CD14-positive monocyte (primary cell): ENCODE results near the gene TTC28. TPM values are rescaled to one million over a fixed set of nuclear protein-coding genes. Genes with fewer than 3 reads are reported as not detected.

ENCODE experiments used
- DNase-seq, 3 donors: peaks; one replicate each; pipeline ENCODE4 v3.0.0-alpha.2; 2011 to 2022
- H2AFZ ChIP-seq: 2 replicates; pipeline ENCODE4 v1.6.0; 2012; ENCODE audit warnings: mild to moderate bottlenecking, low read depth, low read length, inconsistent platforms; ENCODE audit not compliant: insufficient read depth, poor library complexity, severe bottlenecking
- H3K27ac ChIP-seq, 2 donors: 1 replicate in 1 of 2; 2 replicates in 1 of 2; pipeline ENCODE4 v1.5.1; 2012 to 2013; ENCODE audit warnings: low read length in 2 of 2, control low read depth in 1 of 2, inconsistent platforms in 1 of 2, low read depth in 1 of 2, mild to moderate bottlenecking in 1 of 2
- H3K27me3 ChIP-seq, 2 donors: one replicate each; pipeline versions ENCODE4 v1.6.0 to v1.6.1; 2011 to 2013; ENCODE audit warnings: low read length in 2 of 2; ENCODE audit not compliant: control insufficient read depth in 2 of 2, insufficient read depth in 2 of 2
- H3K36me3 ChIP-seq, 2 donors: replicated peaks in 1 of 2; 1 replicate in 1 of 2; 2 replicates in 1 of 2; pipeline versions ENCODE4 v1.5.1 to v1.6.1; 2012 to 2013; ENCODE audit warnings: low read length in 2 of 2, control low read depth in 1 of 2, inconsistent platforms in 1 of 2, mild to moderate bottlenecking in 1 of 2; ENCODE audit not compliant: insufficient read depth in 2 of 2, control insufficient read depth in 1 of 2
- H3K4me1 ChIP-seq, 2 donors: 1 replicate in 1 of 2; 2 replicates in 1 of 2; pipeline versions ENCODE4 v1.5.1 to v1.6.1; 2012 to 2013; ENCODE audit warnings: low read length in 2 of 2, control low read depth in 1 of 2, inconsistent platforms in 1 of 2, mild to moderate bottlenecking in 1 of 2, moderate library complexity in 1 of 2; ENCODE audit not compliant: insufficient read depth in 2 of 2, control insufficient read depth in 1 of 2
- H3K4me2 ChIP-seq: replicated peaks from 2 replicates; pipeline ENCODE3; 2012; ENCODE audit warnings: low read length, moderate library complexity, mild to moderate bottlenecking; ENCODE audit not compliant: poor library complexity, severe bottlenecking; ENCODE audit errors: extremely low read depth
- H3K4me3 ChIP-seq, 3 experiments: fragments of 200-600 bp in 1 of 3; sonication (generic) in 1 of 3; replicated peaks in 1 of 3; 1 replicate in 2 of 3; 2 replicates in 1 of 3; pipeline ENCODE4 v1.5.1; 2011 to 2013; ENCODE audit warnings: low read length in 3 of 3, mild to moderate bottlenecking in 3 of 3, control low read depth in 2 of 3, low read depth in 2 of 3, inconsistent platforms in 1 of 3, moderate library complexity in 1 of 3
- H3K79me2 ChIP-seq: 2 replicates; pipeline ENCODE4 v1.6.0; 2012; ENCODE audit warnings: mild to moderate bottlenecking, control low read depth, inconsistent platforms, low read length, moderate library complexity; ENCODE audit not compliant: insufficient read depth
- H3K9ac ChIP-seq: 2 replicates; pipeline ENCODE4 v1.6.0; 2017; ENCODE audit warnings: low read length, mild to moderate bottlenecking; ENCODE audit not compliant: insufficient read depth, poor library complexity, severe bottlenecking
- H3K9me3 ChIP-seq, 2 donors: replicated peaks in 1 of 2; 1 replicate in 1 of 2; 2 replicates in 1 of 2; pipeline versions ENCODE4 v1.5.1 to v1.6.1; 2012 to 2013; ENCODE audit warnings: low read length in 2 of 2, control low read depth in 1 of 2; ENCODE audit not compliant: control insufficient read depth in 1 of 2, insufficient read depth in 1 of 2
- H4K20me1 ChIP-seq: 2 replicates; pipeline ENCODE4 v1.6.0; 2012; ENCODE audit warnings: mild to moderate bottlenecking, low read length, control low read depth, moderate library complexity; ENCODE audit not compliant: insufficient read depth
- H3K27ac Mint-ChIP-seq, 7 donors: one replicate each; pipeline ENCODE4 v1.8.0; 2020; ENCODE audit warnings: mild to moderate bottlenecking in 7 of 7, mixed read lengths in 7 of 7, moderate library complexity in 6 of 7, inconsistent platforms in 2 of 7
- H3K27me3 Mint-ChIP-seq, 3 donors: one replicate each; pipeline ENCODE4 v1.8.0; 2021 to 2022; ENCODE audit warnings: low read depth in 3 of 3, mild to moderate bottlenecking in 3 of 3, mixed read lengths in 3 of 3, moderate library complexity in 3 of 3, inconsistent platforms in 1 of 3
- H3K36me3 Mint-ChIP-seq, 2 donors: one replicate each; pipeline ENCODE4 v1.8.0; 2020; ENCODE audit warnings: mixed read lengths in 2 of 2, inconsistent platforms in 1 of 2, mild to moderate bottlenecking in 1 of 2
- H3K4me1 Mint-ChIP-seq: one replicate; pipeline ENCODE4 v1.8.0; 2020; ENCODE audit warnings: mild to moderate bottlenecking, mixed read lengths
- H3K4me3 Mint-ChIP-seq, 2 donors: one replicate each; pipeline ENCODE4 v1.8.0; 2020; ENCODE audit warnings: mild to moderate bottlenecking in 2 of 2, mixed read lengths in 2 of 2, moderate library complexity in 1 of 2
- H3K9me3 Mint-ChIP-seq, 7 donors: one replicate each; pipeline ENCODE4 v1.8.0; 2020 to 2022; ENCODE audit warnings: mixed read lengths in 7 of 7, mild to moderate bottlenecking in 6 of 7, moderate library complexity in 6 of 7, inconsistent platforms in 2 of 7
- CTCF ChIP-seq: fragments of 200-600 bp; IDR thresholded peaks from one replicate; pipeline ENCODE4 v1.8.0; 2022; ENCODE audit warnings: antibody characterized with exemption, mild to moderate bottlenecking
- WGBS: methylation state at CpG from one replicate; pipeline ENCODE4 v1.1.5; 2013; ENCODE audit warnings: missing lambda C conversion rate; ENCODE audit not compliant: insufficient coverage; 5-methylcytosine and 5-hydroxymethylcytosine counted together
- intact Hi-C, 2 donors: fragments of 100-400 bp; cut with micrococcal nuclease; formaldehyde crosslinking; loops; one replicate each; pipeline versions ENCODE4 v1.15.0 to v1.15.1; 2023
- polyA plus RNA-seq, 3 donors: library from polyadenylated mRNA; depleted of rRNA in 1 of 3; unstranded in 2 of 3; stranded (reverse) in 1 of 3; fragments of 300-500 nt in 2 of 3; fragments of >200 nt in 1 of 3; fragmentation: Illumina TruSeq in 2 of 3; gene quantifications; 1 replicate in 2 of 3; 2 replicates in 1 of 3; pipeline ENCODE4 v1.2.3, GENCODE V29; 2012 to 2021

The TTC28 gene
- polyA plus RNA-seq, 3 donors = 0.24 to 0.61 TPM; not detected in 1

GRCh38 chr22:27948569-27948968 lies 731.1 kb downstream of the TTC28 start:
- TF ChIP-seq CTCF = no peak
- Histone ChIP-seq H2AFZ (no peak overlapping the region), H3K4me3 (no peak overlapping the region), H3K79me2 (no peaks in the 10 kb centered on the region), H3K27me3 (no peaks in the 10 kb centered on the region), H3K4me2 (no peak overlapping the region), H3K27ac (no peak overlapping the region), H3K36me3 (no peaks in the 10 kb centered on the region), H3K9ac (no peak overlapping the region), H3K9me3 (no peaks in the 10 kb centered on the region), H4K20me1 (no peaks in the 10 kb centered on the region), H3K4me1 (peaks cover 7 to 11% of the 10 kb centered on the region in 2 donors)
- Mint-ChIP-seq H3K27ac (no peak overlapping the region), H3K36me3 (no peaks in the 10 kb centered on the region), H3K9me3 (no peaks in the 10 kb centered on the region), H3K4me1 (peaks cover 13% of the 10 kb centered on the region), H3K4me3 (no peak overlapping the region), H3K27me3 (no peaks in the 10 kb centered on the region)
- intact Hi-C loops = no loop called here
- 100% methylated on average over 1 of the region's 2 CpGs for WGBS
- no peak for DNase-seq

- Mint-ChIP-seq H3K9me3 (no peaks in the 10 kb centered on the region), H3K27me3 (no peaks in the 10 kb centered on the region), H3K36me3 (no peaks in the 10 kb centered on the region), H3K4me3 (no peak overlapping the region), H3K4me1 (peaks cover 7% of the 10 kb centered on the region), H3K27ac (no peak overlapping the region)
- Histone ChIP-seq H2AFZ (no peak overlapping the region), H3K4me3 (no peak overlapping the region), H3K27ac (no peak overlapping the region), H3K4me1 (peaks cover 6 to 7% of the 10 kb centered on the region in 2 donors), H3K36me3 (no peaks in the 10 kb centered on the region), H3K27me3 (no peaks in the 10 kb centered on the region), H3K9me3 (no peaks in the 10 kb centered on the region), H3K9ac (no peak overlapping the region), H3K79me2 (no peaks in the 10 kb centered on the region), H4K20me1 (no peaks in the 10 kb centered on the region), H3K4me2 (no peak overlapping the region)
- TF ChIP-seq CTCF = no peak
- 100% methylated on average over 4 of the region's 4 CpGs for WGBS
- no peak for DNase-seq
- intact Hi-C loops = no loop called here
Observed at GRCh38 chr22:27947448-27947847, 732.2 kb downstream of the TTC28 start.
